ENCODE results near the gene IQSEC1. TPM values are rescaled to one million over a fixed set of nuclear protein-coding genes. Genes with fewer than 3 reads are reported as not detected.

Gene IQSEC1
- total RNA-seq, 2 donors from 2014 or later = 22.7 to 24.5 TPM

DNA sequence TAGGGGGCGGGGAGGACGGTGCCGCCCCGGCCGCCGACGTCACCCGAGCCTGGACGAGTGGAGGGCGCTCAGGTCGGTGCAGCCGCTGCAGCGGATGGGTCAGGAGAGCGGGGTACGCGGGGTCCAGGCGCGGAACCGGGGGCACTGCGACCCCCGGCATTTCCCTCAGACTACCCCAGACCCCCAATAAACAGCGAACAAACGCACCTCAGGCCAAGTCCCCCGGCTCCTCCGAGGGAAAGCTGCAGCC, 78.9 kb downstream of the IQSEC1 start:
- Histone ChIP-seq H3K4me3 (ENCODE audit: low read length) (peak overlapping the region; percentile 83), H3K27me3 (ENCODE audit: control insufficient read depth, insufficient read depth, low read length, poor library complexity, severe bottlenecking) (no peaks in the 10 kb centered on the region), H3K27ac (ENCODE audit: low read depth, low read length) (no peak overlapping the region), H3K4me1 (ENCODE audit: control insufficient read depth, insufficient read depth, low read length) (peaks cover 8% of the 10 kb centered on the region), H3K36me3 (ENCODE audit: control insufficient read depth, insufficient read depth, low read length) (no peaks in the 10 kb centered on the region), H3K9ac (ENCODE audit: extremely low read depth, low read length, poor library complexity, severe bottlenecking) (peak overlapping the region; percentile 30), H3K9me3 (ENCODE audit: control insufficient read depth, low read length) (no peaks in the 10 kb centered on the region)
- TF ChIP-seq, protein P1, sequence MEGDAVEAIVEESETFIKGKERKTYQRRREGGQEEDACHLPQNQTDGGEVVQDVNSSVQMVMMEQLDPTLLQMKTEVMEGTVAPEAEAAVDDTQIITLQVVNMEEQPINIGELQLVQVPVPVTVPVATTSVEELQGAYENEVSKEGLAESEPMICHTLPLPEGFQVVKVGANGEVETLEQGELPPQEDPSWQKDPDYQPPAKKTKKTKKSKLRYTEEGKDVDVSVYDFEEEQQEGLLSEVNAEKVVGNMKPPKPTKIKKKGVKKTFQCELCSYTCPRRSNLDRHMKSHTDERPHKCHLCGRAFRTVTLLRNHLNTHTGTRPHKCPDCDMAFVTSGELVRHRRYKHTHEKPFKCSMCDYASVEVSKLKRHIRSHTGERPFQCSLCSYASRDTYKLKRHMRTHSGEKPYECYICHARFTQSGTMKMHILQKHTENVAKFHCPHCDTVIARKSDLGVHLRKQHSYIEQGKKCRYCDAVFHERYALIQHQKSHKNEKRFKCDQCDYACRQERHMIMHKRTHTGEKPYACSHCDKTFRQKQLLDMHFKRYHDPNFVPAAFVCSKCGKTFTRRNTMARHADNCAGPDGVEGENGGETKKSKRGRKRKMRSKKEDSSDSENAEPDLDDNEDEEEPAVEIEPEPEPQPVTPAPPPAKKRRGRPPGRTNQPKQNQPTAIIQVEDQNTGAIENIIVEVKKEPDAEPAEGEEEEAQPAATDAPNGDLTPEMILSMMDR (conservative IDR thresholded peaks at IDR 0.05) = no peak
- Mint-ChIP-seq H3K27me3 (ENCODE audit: insufficient read depth) (peaks cover 9% of the 10 kb centered on the region), H3K9me3 (no peaks in the 10 kb centered on the region), H3K4me1 (peaks cover 13% of the 10 kb centered on the region), H3K4me3 (peak overlapping the region; percentile 75), H3K36me3 (ENCODE audit: low read depth) (no peaks in the 10 kb centered on the region), H3K27ac (no peak overlapping the region)
- 1% methylated on average over 25 of the region's 25 CpGs; no CpG with 5 or more reads in 1 of the 2 experiments for WGBS, 2 experiments (ENCODE audit: insufficient coverage in 1 of 2, insufficient read length in 1 of 2)
- DNase-seq = no peak

DNA sequence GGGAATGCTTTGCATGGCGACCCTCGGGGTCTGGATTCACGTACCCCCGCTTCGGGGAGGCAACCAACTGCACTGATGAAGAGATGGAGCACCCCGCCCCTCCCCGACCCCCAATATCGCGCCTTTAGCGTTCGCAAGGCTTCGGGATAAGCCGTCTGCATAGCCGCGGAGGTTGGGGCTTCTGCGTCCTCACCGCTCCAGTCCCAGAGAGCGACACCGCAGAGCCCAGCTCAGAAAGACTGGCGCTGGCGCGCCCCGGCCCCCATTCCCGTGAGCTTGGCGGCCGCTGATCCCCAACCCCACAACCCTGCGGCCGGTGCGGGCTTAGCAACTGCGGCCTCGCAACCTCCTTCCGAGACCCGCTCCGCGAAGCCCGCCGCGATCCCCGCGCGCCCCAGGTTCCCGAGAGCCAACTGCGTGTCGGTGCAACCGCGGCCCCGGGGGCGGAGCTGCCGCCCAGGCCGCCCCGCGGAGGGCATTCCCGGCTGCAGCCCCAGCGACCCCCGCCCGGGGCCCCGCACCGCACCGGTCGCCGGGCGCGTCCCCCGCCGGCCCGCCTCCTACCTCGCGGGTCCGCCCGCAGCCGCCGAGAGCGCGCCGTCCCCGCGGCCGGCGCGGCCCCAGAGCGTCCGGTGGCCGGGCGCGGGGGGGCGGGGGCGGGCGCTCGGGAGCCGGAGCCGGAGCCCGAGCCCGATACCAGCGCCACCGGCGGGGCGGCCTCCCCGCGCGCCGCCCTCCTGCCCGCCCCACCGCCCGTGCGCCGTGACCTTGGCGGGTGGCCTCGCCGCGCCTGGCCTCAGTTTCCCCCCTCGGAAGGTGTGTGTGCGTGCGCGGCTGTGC, 79.5 kb downstream of the IQSEC1 start:
- Histone ChIP-seq H3K4me3 (ENCODE audit: low read length) (peak overlapping the region; percentile 83), H3K4me1 (ENCODE audit: control insufficient read depth, insufficient read depth, low read length) (peaks cover 8% of the 10 kb centered on the region), H3K36me3 (ENCODE audit: control insufficient read depth, insufficient read depth, low read length) (no peaks in the 10 kb centered on the region), H3K9ac (ENCODE audit: extremely low read depth, low read length, poor library complexity, severe bottlenecking) (peak overlapping the region; percentile 72), H3K9me3 (ENCODE audit: control insufficient read depth, low read length) (no peaks in the 10 kb centered on the region), H3K27me3 (ENCODE audit: control insufficient read depth, insufficient read depth, low read length, poor library complexity, severe bottlenecking) (no peaks in the 10 kb centered on the region), H3K27ac (ENCODE audit: low read depth, low read length) (no peak overlapping the region)
- Mint-ChIP-seq H3K36me3 (ENCODE audit: low read depth) (no peaks in the 10 kb centered on the region), H3K27ac (no peak overlapping the region), H3K4me3 (peak overlapping the region; percentile 75), H3K27me3 (ENCODE audit: insufficient read depth) (peaks cover 9% of the 10 kb centered on the region), H3K9me3 (no peaks in the 10 kb centered on the region), H3K4me1 (peaks cover 13% of the 10 kb centered on the region)
- TF ChIP-seq, protein P1 (conservative IDR thresholded peaks at IDR 0.05) = no peak
- 0% methylated on average over 15 to 114 of the region's 114 CpGs for WGBS, 2 experiments (ENCODE audit: insufficient coverage in 1 of 2, insufficient read length in 1 of 2)
- peak; percentile 81 for DNase-seq

DNA sequence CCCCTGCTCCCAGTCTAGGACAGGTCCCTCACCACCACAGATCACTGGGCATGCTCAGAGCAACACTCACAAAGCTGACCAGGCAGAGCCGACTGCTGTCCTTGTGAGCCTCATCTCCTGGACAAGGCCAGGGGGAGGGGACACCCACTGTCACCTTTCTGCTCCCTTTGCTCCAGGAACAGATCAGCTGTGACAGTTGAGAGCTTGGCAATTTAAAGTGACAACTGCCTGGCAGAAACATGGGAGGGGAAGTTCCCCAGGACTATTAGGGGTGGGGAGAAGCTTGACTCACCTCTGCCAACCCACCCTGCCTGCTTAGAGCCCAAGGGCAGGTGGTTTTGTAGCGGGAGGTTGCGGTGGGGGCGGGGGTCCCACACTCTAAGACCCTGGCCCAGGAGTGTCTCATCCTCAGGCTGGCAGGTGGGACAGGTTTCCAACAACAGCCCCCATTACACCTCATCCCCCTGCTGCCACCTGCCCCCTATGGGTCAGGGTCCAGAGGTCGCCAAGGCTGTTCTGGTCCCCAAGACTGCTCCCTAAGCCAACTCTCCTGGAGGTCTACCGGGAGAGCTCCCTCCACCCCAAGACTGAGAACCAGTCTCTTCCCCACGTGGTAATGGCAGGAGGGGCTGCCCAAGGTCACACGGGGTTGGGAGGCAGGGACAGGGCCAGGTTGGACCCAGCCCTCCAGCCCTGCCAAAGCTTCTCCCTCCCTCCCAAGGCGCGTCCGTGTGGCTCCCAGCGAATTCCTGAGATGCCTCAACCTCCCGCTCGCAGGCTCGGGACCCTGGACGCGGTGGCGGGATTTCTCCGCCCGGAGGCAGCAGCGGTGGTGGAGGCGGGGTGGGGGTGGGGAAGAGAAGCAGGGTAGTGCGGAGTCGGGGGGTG, 80.4 kb downstream of the IQSEC1 start:
- TF ChIP-seq, protein P1 (conservative IDR thresholded peaks at IDR 0.05) = peak; percentile 58
- no peaks in the 10 kb centered on the region for H3K27me3 ChIP-seq (ENCODE audit: control insufficient read depth, insufficient read depth, low read length, poor library complexity, severe bottlenecking)
- H3K27ac ChIP-seq (ENCODE audit: low read depth, low read length) = no peak overlapping the region
- H3K36me3 ChIP-seq (ENCODE audit: control insufficient read depth, insufficient read depth, low read length) = no peaks in the 10 kb centered on the region
- peak overlapping the region; percentile 72 for H3K9ac ChIP-seq (ENCODE audit: extremely low read depth, low read length, poor library complexity, severe bottlenecking)
- H3K4me1 ChIP-seq (ENCODE audit: control insufficient read depth, insufficient read depth, low read length) = peaks cover 8% of the 10 kb centered on the region
- H3K27me3 Mint-ChIP-seq (ENCODE audit: insufficient read depth) = peaks cover 9% of the 10 kb centered on the region
- H3K4me1 Mint-ChIP-seq = peaks cover 13% of the 10 kb centered on the region
- peak overlapping the region; percentile 48 for H3K27ac Mint-ChIP-seq
- H3K9me3 Mint-ChIP-seq = no peaks in the 10 kb centered on the region
- peak; percentile 94 for DNase-seq
- H3K4me3 Mint-ChIP-seq = peak overlapping the region; percentile 75
- WGBS, 2 experiments (ENCODE audit: insufficient coverage in 1 of 2, insufficient read length in 1 of 2) = 15% methylated on average over 24 of the region's 24 CpGs; no CpG with 5 or more reads in 1 of the 2 experiments
- no peaks in the 10 kb centered on the region for H3K9me3 ChIP-seq (ENCODE audit: control insufficient read depth, low read length)
- peak overlapping the region; percentile 80 for H3K4me3 ChIP-seq (ENCODE audit: low read length)
- no peaks in the 10 kb centered on the region for H3K36me3 Mint-ChIP-seq (ENCODE audit: low read depth)
